CD4-positive, alpha-beta T cell treated with Interleukin-21 for 1 hour (primary cell): ENCODE results near the gene ZBTB16.
A peak's percentile ranks its signal among the peaks of the same experiment; 100 is the strongest.

Experiments
- DNase-seq: peaks from one replicate; pipeline ENCODE4 v3.0.0-alpha.2; 2020

The ZBTB16 gene

DNA sequence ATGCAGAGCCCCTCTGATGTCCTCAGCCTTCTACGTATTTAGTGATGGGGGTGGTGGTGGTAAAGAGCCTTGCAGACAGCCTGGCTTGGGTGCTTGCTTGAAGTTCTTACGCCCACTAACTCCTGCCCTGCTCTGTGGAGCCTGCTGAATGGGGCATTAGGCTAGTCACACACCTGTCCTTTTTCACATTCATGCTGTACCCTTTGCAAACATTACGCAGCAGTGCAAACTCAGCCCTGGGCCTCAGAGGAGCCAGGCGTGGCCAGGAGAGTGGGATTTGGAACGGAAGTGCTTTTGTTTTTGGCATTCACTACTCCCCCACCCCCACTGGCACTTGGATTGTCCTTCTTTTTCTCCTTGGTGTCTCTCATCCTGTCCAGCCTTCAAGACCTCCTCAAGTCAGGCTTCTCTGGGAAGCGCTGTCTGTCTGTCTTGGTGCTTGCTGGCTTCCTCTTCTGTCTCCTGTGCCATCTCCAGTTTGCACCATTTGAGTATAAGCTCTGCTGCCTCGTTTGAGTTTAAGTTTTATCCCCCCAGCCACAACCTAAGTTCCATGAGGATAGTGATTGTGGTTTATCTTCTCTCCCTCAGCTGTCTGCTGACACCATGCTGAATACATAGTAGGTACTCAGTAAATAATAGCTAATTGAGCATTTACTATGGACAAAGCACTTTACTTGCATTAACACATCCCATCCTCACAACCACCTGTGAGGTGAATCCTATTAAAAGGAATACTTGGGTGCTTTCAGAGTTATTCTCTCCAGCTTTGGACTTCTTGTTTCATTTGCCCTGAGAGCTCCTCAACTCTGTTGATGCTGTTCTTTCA lies 26.7 kb downstream of the ZBTB16 start:
- no peak for DNase-seq

DNA sequence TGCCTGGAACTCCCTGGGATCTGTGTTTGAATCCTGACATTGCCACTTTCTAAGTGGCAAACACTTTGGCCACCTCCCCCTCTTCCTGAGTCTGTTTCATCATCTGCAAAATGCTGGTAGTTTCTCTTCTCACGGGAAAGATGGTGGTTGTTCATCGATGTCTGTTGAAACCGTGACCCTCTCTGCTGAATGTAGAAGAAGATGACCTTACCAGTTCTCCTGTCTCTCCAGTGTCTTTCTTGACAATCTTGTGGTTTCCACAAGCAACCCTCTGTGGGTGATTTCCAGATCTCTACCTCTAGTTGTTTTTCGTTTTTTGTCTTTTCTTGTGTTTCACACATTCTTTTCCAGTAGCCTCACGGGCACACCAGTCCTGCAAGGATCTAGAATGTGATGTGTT lies 27.5 kb downstream of the ZBTB16 start:
- DNase-seq: no peak

GRCh38 chr11:114088216-114088615 lies 28.7 kb downstream of the ZBTB16 start:
- no peak for DNase-seq

- DNase-seq: no peak
Measured at GRCh38 chr11:114088836-114089235, 29.3 kb downstream of the ZBTB16 start.

DNA sequence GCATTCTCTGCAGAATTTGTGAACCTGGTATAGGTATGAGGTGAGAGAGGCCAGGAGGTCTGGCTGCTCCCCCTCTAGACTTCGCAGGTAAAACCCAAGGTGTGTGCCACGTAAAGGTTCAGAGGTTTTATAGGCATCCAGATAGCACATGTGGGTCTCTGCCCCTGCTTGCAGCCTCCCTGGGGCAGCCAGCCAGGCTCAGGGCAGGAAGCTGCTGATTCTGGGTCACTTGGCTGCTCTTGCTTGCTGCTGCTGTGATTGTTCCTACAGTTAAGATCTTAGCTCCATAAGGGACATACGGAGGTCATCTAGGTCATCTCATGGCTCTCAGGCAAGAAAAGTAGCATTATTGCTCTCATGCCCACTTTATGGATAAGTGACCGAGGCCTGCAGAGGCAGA lies 30.2 kb downstream of the ZBTB16 start:
- no peak for DNase-seq

- no peak for DNase-seq
Measured at GRCh38 chr11:114090225-114090910, 30.9 kb downstream of the ZBTB16 start.

DNA sequence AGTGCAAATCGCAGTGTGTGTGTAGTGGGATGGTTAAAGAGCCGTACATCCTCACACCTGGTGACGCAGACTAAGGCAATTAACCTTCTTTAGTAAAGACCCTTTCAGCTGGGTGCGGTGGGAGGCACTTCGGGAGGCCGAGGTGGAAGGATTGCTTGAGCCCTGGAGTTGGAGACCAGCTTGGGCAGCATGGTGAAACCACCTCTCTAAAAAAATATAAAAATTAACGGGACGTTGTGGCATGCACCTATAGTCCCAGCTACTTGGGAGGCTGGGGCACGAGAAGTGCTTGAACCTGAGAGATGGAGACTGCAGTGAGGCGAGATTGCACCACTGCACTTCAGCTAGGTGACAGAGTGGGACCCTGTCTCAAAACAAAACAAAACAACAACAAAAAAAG lies 31.5 kb downstream of the ZBTB16 start:
- no peak for DNase-seq

DNA sequence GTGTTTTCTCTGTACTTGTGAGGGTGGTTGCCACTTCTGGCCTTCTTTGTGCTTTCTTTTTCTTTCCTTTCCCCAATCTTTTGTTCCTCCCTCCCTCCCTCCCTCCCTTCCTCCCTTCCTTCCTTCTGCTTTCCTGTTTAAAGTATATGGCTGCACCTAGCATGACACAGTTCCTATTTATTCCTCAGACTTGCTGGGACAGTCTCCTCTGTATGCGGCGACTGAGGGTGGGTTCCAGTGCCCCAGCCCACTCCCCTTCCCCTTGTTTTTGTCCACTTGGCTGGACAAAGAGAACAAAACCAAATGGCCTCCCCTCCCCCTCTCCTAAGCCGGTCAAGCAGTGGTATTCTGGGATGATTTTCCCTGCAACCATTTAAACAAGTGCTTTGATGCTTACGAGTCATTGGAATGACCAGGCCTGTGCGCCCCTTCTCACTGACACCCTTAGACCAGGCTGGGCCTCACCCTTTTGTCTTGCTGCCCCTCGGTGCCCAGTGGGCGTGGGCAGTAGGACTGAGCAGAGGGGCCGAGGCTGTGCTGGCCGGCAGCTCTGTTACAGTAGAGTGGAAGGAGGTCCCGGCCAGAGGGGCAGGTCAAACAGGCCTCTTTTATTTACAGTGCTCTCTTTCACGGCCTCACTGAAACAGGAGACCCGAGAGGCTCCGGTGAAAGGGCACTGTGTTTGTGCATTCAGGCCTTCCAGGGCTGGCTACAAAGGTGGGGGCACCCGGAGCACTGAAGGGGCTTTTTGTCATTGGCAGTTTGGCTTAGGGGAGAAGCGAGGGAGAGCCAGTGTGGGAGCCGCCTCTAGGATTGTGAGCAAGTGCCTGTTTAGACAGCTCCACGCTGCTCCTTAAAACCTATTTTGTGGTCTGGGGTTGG lies 32.2 kb downstream of the ZBTB16 start:
- no peak for DNase-seq

DNA sequence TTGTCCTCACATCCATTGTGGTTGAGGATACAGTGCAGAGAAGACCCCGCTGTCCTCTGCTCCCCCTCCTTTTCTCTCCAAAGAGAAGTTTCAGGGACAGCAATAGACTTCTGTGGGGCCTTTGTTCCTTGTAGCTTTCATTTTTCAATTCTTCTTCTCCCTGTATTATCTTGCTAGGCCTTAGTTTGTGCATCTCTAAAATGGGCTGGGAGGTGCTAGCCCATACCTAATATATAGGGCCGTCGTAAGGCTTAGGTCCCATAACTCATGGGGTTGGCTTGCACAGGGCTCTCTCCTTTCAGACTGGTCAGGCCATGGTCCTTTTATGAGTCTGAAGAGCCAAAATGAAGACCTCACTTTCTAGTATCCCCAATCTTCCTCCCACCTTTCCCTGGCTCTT lies 33.0 kb downstream of the ZBTB16 start:
- no peak for DNase-seq

DNA sequence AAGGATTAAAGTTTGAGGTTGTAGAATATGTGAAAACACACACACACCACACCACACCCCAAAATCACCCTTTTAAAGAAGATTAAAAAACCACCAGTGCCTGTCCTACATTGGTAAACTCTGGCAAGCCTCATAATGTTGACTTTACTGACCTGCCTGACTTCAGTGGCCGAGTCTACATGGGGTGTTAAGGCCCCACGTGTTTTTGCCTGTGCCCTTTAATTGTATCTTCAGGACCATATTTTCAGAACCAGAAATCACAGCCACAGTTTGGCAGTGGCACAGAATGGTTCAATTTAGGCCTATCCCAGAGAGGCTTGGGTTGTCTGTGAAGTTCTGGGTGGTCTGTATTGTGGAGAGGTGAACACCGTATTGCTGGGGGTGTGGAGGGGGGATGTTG lies 33.4 kb downstream of the ZBTB16 start:
- DNase-seq: no peak

DNA sequence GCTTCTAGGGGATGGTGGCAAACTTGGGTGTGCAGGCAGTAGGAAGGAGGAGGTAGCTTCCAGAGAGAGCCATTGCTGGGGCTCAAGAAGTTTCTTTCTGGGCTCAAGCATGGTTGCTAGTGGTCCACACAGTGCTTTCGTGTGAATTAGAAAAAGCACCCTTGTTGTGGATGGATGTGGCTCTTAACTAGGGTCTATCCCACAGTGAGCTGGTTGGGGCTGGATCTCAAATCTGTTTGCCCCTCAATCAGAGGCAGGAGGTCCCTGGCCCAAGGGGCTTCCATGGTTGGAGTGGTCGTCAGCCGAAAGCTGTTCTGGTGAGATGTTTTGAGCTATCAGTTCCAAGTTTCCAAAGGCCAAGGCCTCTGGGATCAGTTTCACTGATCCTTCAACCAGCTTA lies 35.0 kb downstream of the ZBTB16 start:
- DNase-seq: no peak

DNA sequence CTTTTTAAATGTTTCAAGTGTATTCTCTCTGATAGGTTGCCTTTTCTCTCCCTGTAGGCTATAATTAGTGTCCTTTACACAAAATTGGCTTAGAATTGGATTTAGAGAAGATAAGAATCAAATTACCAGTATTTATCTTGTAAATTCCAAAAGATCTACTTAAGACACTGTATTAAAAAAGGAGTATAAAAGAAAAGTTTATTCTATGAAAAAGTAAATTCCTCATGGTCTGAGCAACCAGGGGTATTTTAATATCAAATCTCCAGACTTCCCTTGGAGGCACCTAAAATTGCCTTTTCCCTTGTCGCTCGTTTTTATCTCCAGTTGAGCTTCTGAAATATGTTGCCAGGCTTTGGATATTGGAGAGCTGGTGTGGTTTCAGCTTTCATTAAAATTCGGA lies 36.4 kb downstream of the ZBTB16 start:
- DNase-seq: no peak

DNA sequence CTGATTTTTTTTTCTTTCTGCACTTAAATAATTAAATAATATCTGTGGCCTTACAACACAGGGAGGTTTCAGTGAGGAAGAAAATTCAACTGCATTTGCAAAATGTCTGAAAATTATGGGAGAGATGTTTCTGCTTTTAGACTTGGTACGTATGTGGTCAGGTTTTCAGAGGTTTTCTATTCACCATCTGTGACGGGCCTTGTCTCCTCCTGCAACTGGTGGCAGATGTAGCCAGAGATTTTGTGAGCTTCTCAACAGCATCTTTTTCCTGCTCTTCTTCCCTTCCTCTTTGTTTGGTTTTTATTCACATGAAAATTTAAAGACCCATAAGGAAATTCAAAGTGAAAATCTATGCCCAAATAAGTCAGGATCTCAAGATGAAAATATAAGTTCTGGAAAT lies 38.3 kb downstream of the ZBTB16 start:
- DNase-seq: no peak

DNA sequence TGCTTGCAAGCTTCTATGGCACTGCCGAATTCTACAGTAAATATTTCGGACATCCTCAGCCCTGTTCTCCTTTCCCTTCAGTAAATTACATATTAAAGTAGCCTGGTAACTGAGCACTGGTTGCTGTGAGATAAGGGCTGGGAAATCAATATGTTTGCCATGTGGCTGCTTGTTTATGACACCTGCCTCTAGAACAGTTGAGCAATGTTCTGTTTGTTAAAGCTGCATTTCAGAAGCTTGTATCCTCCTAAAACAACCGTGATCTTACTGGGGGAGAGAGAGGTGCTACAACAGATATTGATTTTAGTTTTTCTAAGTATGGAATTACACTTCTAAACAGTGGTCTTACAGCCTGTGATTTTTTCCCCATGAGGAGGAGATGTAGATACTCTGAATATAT lies 39.4 kb downstream of the ZBTB16 start:
- no peak for DNase-seq

DNA sequence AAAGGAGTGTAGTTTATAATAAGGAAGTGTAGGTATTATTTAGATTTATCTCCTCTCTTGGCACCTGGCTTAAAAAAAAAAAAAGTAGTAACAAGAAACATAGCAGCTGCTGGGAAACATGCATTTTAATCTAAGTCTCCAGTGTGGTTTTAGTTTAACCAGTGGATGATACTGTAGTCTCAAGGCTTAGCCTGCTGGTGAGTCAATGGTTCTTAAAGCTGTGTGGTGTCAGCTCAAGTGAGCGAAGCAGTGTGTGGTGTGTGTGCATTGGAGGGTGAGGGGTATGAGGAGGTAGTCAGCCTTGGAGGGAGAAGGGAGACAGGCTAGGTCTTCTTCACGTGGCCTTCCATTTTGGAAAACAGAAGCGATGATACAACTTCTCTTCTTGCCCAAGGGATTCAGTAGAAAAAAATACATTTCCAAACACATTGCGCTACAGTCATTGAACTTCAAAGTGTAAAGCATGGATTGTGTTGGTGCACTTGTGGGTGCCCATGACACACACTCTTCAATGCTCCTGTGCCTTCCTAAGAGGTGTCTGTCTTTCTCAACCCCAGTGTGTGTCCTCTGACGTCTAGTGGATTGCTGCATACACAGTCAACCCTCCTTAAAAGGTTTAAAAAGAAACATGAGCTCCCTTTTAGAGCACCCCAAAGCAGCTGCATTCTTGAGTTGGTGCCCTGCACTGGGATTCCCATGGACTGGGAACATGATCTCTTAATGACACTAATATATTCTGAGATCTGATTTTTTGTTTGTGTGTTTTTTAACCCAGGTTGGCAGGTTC lies 40.1 kb downstream of the ZBTB16 start:
- DNase-seq: no peak

- DNase-seq: peak; percentile 39
Measured at GRCh38 chr11:114102993-114103896, 43.7 kb downstream of the ZBTB16 start.

GRCh38 chr11:114105611-114106010 lies 46.1 kb downstream of the ZBTB16 start:
- no peak for DNase-seq

DNA sequence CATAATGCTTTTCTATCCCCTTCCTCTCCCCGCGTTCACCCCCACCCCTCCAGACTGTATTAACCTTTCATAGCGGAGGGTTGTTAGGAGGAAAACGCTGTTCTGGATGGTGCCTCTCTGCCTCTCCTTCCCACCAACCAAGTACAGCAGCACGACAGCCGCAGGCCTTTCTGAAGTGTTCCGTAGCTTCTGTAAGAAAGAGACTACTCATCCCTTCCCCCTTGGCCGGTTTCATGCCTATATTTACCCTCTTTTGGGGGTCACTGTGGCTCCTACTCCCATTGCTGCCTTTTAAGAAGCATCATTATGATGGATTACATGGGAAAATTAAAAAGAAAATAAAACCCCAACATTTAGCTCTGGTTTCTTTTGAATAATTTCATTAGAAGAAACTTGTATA lies 46.5 kb downstream of the ZBTB16 start:
- no peak for DNase-seq

GRCh38 chr11:114106986-114107385 lies 47.5 kb downstream of the ZBTB16 start:
- no peak for DNase-seq

DNA sequence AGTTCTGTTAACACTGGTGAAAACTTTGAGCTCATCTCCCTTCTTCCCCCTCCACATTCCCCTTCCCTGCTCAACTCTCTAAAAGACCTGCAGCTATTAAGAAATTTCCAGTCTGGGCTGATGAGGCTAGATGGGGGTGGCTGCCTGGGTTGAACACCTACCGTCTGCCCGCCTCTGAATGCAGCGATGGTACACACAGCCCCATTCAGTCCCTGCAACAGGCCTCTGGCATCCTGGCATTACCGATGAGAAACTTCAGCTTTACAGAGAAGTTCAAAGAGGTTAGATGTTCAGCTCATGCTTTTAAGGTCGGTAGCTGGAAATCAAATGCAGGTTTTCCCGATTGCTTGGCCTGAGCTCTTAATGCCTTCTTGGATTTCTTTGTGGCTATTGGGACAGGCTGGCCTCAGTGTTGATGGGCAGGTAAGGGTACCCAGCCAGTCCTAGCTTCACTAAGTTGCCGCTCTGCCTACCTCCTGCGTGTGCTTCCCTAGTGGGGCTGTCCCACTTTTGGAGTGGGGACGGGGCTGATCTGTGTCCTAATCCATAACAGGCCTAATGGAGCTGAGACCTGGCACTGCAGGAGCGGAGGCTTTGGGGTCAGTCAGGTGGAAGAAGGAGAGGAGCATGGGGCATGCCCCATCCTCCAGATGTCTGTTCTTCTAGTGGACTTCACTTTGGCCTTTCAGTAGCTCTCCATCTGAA lies 49.1 kb downstream of the ZBTB16 start:
- DNase-seq: no peak
